Left ventricle myocardium inferior (tissue), 1 donor: ENCODE results near the gene PNRC2. TPM values are rescaled to one million over a fixed set of nuclear protein-coding genes. Genes with fewer than 3 reads are reported as not detected.

ENCODE experiments used
- DNase-seq: peaks from one replicate; pipeline ENCODE4 v3.0.0-alpha.2; 2020
- H3K27ac ChIP-seq: fragments of 200-600 bp; replicated peaks from 2 replicates; pipeline ENCODE4 v1.8.0; 2021
- H3K27me3 ChIP-seq: fragments of 200-600 bp; 2 replicates; pipeline ENCODE4 v1.8.0; 2021; ENCODE audit warnings: low read depth
- H3K36me3 ChIP-seq: fragments of 200-600 bp; 2 replicates; pipeline ENCODE4 v1.8.0; 2021
- H3K4me1 ChIP-seq: fragments of 200-600 bp; 2 replicates; pipeline ENCODE4 v1.8.0; 2021
- H3K4me3 ChIP-seq: fragments of 200-600 bp; 2 replicates; pipeline ENCODE4 v1.8.0; 2021; ENCODE audit warnings: mild to moderate bottlenecking, moderate library complexity
- H3K9me3 ChIP-seq: fragments of 200-600 bp; replicated peaks from 2 replicates; pipeline ENCODE4 v1.8.0; 2021
- CTCF ChIP-seq: fragments of 200-600 bp; IDR thresholded peaks from 2 replicates; pipeline ENCODE4 v1.8.0; 2021; ENCODE audit warnings: antibody characterized with exemption, mild to moderate bottlenecking, borderline replicate concordance
- intact Hi-C: fragments of 100-400 bp; cut with micrococcal nuclease; formaldehyde crosslinking; loops from one replicate; pipeline ENCODE4 v1.11.0; 2022
- total RNA-seq: library from RNA; stranded (reverse); fragmentation: NEBNext Ultra II Directional; extraction: Animal tissue kit (Norgen Biotek cat#: 25700); gene quantifications from one replicate; pipeline ENCODE4 v1.2.1, GENCODE V29; 2021
- donor health status: DM: no; HTN: yes; CAD: no; lungs with severe emphysema.

PNRC2 gene
- total RNA-seq, 1 donor from 2014 or later = 92.3 TPM

- DNase-seq = no peak
- H3K36me3 ChIP-seq = no peaks in the 10 kb centered on the region
- TF ChIP-seq CTCF = no peak
- intact Hi-C loops = no loop called here
- no peaks in the 10 kb centered on the region for H3K27me3 ChIP-seq
- H3K4me1 ChIP-seq = peaks cover 11% of the 10 kb centered on the region
- H3K9me3 ChIP-seq = no peaks in the 10 kb centered on the region
- H3K4me3 ChIP-seq = no peak overlapping the region
- H3K27ac ChIP-seq = no peak overlapping the region
Observed at GRCh38 chr1:23997812-23998211, 38.2 kb downstream of the PNRC2 start.

- H3K4me1 ChIP-seq = peaks cover 11% of the 10 kb centered on the region
- H3K27me3 ChIP-seq = no peaks in the 10 kb centered on the region
- DNase-seq = no peak
- H3K27ac ChIP-seq = no peak overlapping the region
- no peaks in the 10 kb centered on the region for H3K9me3 ChIP-seq
- no peaks in the 10 kb centered on the region for H3K36me3 ChIP-seq
- no peak for TF ChIP-seq CTCF
- intact Hi-C loops = no loop called here
- no peak overlapping the region for H3K4me3 ChIP-seq
Observed at GRCh38 chr1:23999156-23999671, 39.6 kb downstream of the PNRC2 start.

GRCh38 chr1:24002695-24003094, 43.1 kb downstream of the PNRC2 start:
- peaks cover 10% of the 10 kb centered on the region for H3K9me3 ChIP-seq
- intact Hi-C loops = no loop called here
- no peaks in the 10 kb centered on the region for H3K36me3 ChIP-seq
- no peak overlapping the region for H3K4me3 ChIP-seq
- TF ChIP-seq CTCF = no peak
- no peaks in the 10 kb centered on the region for H3K27me3 ChIP-seq
- peaks cover 15% of the 10 kb centered on the region for H3K4me1 ChIP-seq
- no peak overlapping the region for H3K27ac ChIP-seq
- DNase-seq = no peak

GRCh38 chr1:24003331-24003972, 43.8 kb downstream of the PNRC2 start:
- intact Hi-C loops = no loop called here
- DNase-seq = no peak

GRCh38 chr1:24004132-24004531, 44.5 kb downstream of the PNRC2 start:
- no peak for DNase-seq
- no peak for TF ChIP-seq CTCF
- Histone ChIP-seq H3K9me3 (peaks cover 10% of the 10 kb centered on the region), H3K4me3 (no peak overlapping the region), H3K27me3 (no peaks in the 10 kb centered on the region), H3K36me3 (no peaks in the 10 kb centered on the region), H3K27ac (no peak overlapping the region), H3K4me1 (peaks cover 23% of the 10 kb centered on the region)
- intact Hi-C loops = no loop called here

More at GRCh38 chr1:24003331-24003972, 43.8 kb downstream of the PNRC2 start:
- no peaks in the 10 kb centered on the region for H3K27me3 ChIP-seq
- peaks cover 22% of the 10 kb centered on the region for H3K4me1 ChIP-seq
- peaks cover 10% of the 10 kb centered on the region for H3K9me3 ChIP-seq
- no peak overlapping the region for H3K27ac ChIP-seq
- TF ChIP-seq CTCF = no peak
- no peaks in the 10 kb centered on the region for H3K36me3 ChIP-seq
- H3K4me3 ChIP-seq = no peak overlapping the region
